Measurements from ENCODE around the gene STRA6.

The STRA6 gene

GRCh38 chr15:74226761-74227540 is 24.4 kb upstream of the STRA6 start:
- no peak for DNase-seq

- no peak for DNase-seq
These were observed 23.3 kb upstream of the STRA6 start for GRCh38 chr15:74225928-74226327.

GRCh38 chr15:74222240-74223119 is 19.9 kb upstream of the STRA6 start:
- no peak for DNase-seq

GRCh38 chr15:74221399-74222239 is 19.0 kb upstream of the STRA6 start:
- no peak for DNase-seq

GRCh38 chr15:74220475-74221248 is 18.1 kb upstream of the STRA6 start:
- DNase-seq = no peak

GRCh38 chr15:74217907-74218885 is 15.6 kb upstream of the STRA6 start:
- DNase-seq = no peak

- no peak for DNase-seq
These were observed 14.4 kb upstream of the STRA6 start for GRCh38 chr15:74216949-74217348.

GRCh38 chr15:74215958-74216357 is 13.4 kb upstream of the STRA6 start:
- DNase-seq = no peak

- DNase-seq = no peak
These were observed 11.9 kb upstream of the STRA6 start for GRCh38 chr15:74214324-74215021.

GRCh38 chr15:74213858-74214284 is 11.3 kb upstream of the STRA6 start:
- no peak for DNase-seq

- DNase-seq = no peak
These were observed 9.9 kb upstream of the STRA6 start for GRCh38 chr15:74212494-74212893.

GRCh38 chr15:74211656-74212055 is 9.1 kb upstream of the STRA6 start:
- no peak for DNase-seq

- DNase-seq = no peak
These were observed 8.1 kb upstream of the STRA6 start for GRCh38 chr15:74210729-74211128.

GRCh38 chr15:74209997-74210671 is 7.5 kb upstream of the STRA6 start:
- DNase-seq = no peak

- DNase-seq = no peak
These were observed 7.0 kb upstream of the STRA6 start for GRCh38 chr15:74209560-74209958.

- DNase-seq = no peak
These were observed 6.4 kb upstream of the STRA6 start for GRCh38 chr15:74208901-74209559.

- no peak for DNase-seq
These were observed 5.9 kb upstream of the STRA6 start for GRCh38 chr15:74208496-74208895.

GRCh38 chr15:74207652-74208440 is 5.3 kb upstream of the STRA6 start:
- no peak for DNase-seq

Data from NCI-H1105 treated with DMSO at 0.1 percent for 48 hours (cell line).